HepG2 (cell line): Measurements from ENCODE around the gene EGFR. TPM values are rescaled to one million over a fixed set of nuclear protein-coding genes. Genes with fewer than 3 reads are reported as not detected.

Experiments
- ATAC-seq: fragments of 200-7000 bp; cut with Tn5 transposase; 3 replicates; pipeline ENCODE4 v1.9.1; 2020; ENCODE audit warnings: mild to moderate bottlenecking, moderate library complexity
- BruUV-seq: library from RNA; stranded (reverse); fragments of 400-500 nt; replicated peaks from 2 replicates; lab custom pipeline; 2021; lab: Mats Ljungman, UMichigan
- CTCF ChIA-PET: fragments of 300-600 bp; formaldehyde crosslinking; extraction: SDS; loops from one replicate; lab custom pipeline; 2021; ENCODE audit warnings: low total read pairs, inconsistent platforms, low intra/inter-chr PET ratio; lab: Yijun Ruan, JAX
- POLR2A ChIA-PET: fragments of 350-600 bp; sonication (Branson Sonifier 250); formaldehyde crosslinking; loops from one replicate; lab custom pipeline; 2020; ENCODE audit warnings: antibody characterized with exemption, inconsistent platforms; lab: Yijun Ruan, JAX
- DNase-seq: peaks from one replicate; pipeline ENCODE4 v3.0.0-alpha.2; 2015; ENCODE audit warnings: low spot score
- FAIRE-seq: peaks from 3 replicates; lab custom pipeline; 2011; peaks lifted over from hg19 to GRCh38; lab: Jason Lieb, UNC
- H2AFZ ChIP-seq: one replicate; pipeline ENCODE4 v1.6.1; 2011; ENCODE audit warnings: low read length, inconsistent platforms
- H3K27ac ChIP-seq: fragments of 300-600 bp; 3 replicates; pipeline ENCODE4 v1.8.0; 2011; ENCODE audit warnings: mixed run types, mild to moderate bottlenecking, mixed read lengths, low read length, inconsistent platforms; ENCODE audit not compliant: insufficient read depth; ENCODE audit errors: extremely low read length
- H3K27me3 ChIP-seq, 2 experiments: fragments of 200-600 bp in 1 of 2; 2 replicates in 1 of 2; 3 replicates in 1 of 2; pipeline versions ENCODE4 v1.6.0 to v1.8.0; 2011; ENCODE audit warnings: low read length in 2 of 2, mild to moderate bottlenecking in 2 of 2, moderate library complexity in 2 of 2, inconsistent platforms in 1 of 2; ENCODE audit not compliant: insufficient read depth in 2 of 2, control insufficient read depth in 1 of 2
- H3K36me3 ChIP-seq, 2 experiments: fragments of 200-600 bp in 1 of 2; replicated peaks in 1 of 2; 2 replicates in 1 of 2; 3 replicates in 1 of 2; pipeline versions ENCODE4 v1.5.1 to v1.8.0; 2011; ENCODE audit warnings: low read length in 2 of 2, inconsistent platforms in 1 of 2; ENCODE audit not compliant: insufficient read depth in 2 of 2, control insufficient read depth in 1 of 2
- H3K4me1 ChIP-seq: 2 replicates; pipeline ENCODE4 v1.5.1; 2012; ENCODE audit warnings: low read length, inconsistent platforms; ENCODE audit not compliant: insufficient read depth
- H3K4me2 ChIP-seq: 2 replicates; pipeline ENCODE4 v1.6.0; 2011; ENCODE audit warnings: low read depth, low read length, inconsistent platforms
- H3K4me3 ChIP-seq, 3 experiments: fragments of 200-600 bp in 1 of 3; sonication (generic), shearing (Covaris generic) in 1 of 3; replicated peaks in 1 of 3; 2 replicates each; pipeline ENCODE4 v1.5.1; 2011 to 2016; ENCODE audit warnings: low read length in 3 of 3, inconsistent platforms in 2 of 3, low read depth in 2 of 3, mild to moderate bottlenecking in 2 of 3, control low read depth in 1 of 3, mixed read lengths in 1 of 3; ENCODE audit not compliant: insufficient read depth in 1 of 3
- H3K79me2 ChIP-seq: one replicate; pipeline ENCODE4 v1.6.1; 2011; ENCODE audit warnings: low read length, inconsistent platforms; ENCODE audit not compliant: insufficient read depth
- H3K9ac ChIP-seq: 2 replicates; pipeline ENCODE4 v1.6.0; 2011; ENCODE audit warnings: mild to moderate bottlenecking, low read depth, low read length, inconsistent platforms; ENCODE audit not compliant: insufficient read depth
- H3K9me3 ChIP-seq: 2 replicates; pipeline ENCODE4 v1.5.1; 2012; ENCODE audit warnings: mild to moderate bottlenecking, low read length
- H4K20me1 ChIP-seq: 2 replicates; pipeline ENCODE4 v1.6.0; 2011; ENCODE audit warnings: inconsistent platforms, mild to moderate bottlenecking, low read length, moderate library complexity; ENCODE audit not compliant: insufficient read depth
- AFF4 ChIP-seq: sonication (generic); formaldehyde crosslinking; IDR thresholded peaks from 2 replicates; pipeline ENCODE4 v1.4.0; 2020; ENCODE audit warnings: missing genetic modification reagents
- ARHGAP35 ChIP-seq: sonication (generic); formaldehyde crosslinking; IDR thresholded peaks from 2 replicates; pipeline ENCODE4 v1.9.0; 2022; ENCODE audit warnings: mild to moderate bottlenecking, inconsistent platforms, moderate library complexity, missing genetic modification reagents, borderline replicate concordance
- FOXM1 ChIP-seq: sonication (generic); formaldehyde crosslinking; IDR thresholded peaks from 2 replicates; pipeline ENCODE4 v1.5.0; 2020; ENCODE audit warnings: missing genetic modification reagents
- HMGA1 ChIP-seq: sonication (generic); formaldehyde crosslinking; conservative IDR thresholded peaks from 2 replicates; pipeline ENCODE4 v1.4.0; 2020; ENCODE audit warnings: missing genetic modification reagents
- MAFK ChIP-seq, 2 experiments: IDR thresholded peaks in 1 of 2; conservative IDR thresholded peaks in 1 of 2; 2 replicates each; pipeline ENCODE4 v1.6.1; 2011; ENCODE audit warnings: improper control_type of control experiment in 2 of 2, low read length in 2 of 2
- MTA3 ChIP-seq: sonication (generic); formaldehyde crosslinking; IDR thresholded peaks from 2 replicates; pipeline ENCODE4 v1.4.0; 2020; ENCODE audit warnings: missing genetic modification reagents
- PAWR ChIP-seq: sonication (generic); formaldehyde crosslinking; IDR thresholded peaks from 2 replicates; pipeline ENCODE4 v1.4.0; 2020; ENCODE audit warnings: missing genetic modification reagents, mild to moderate bottlenecking, borderline replicate concordance
- PLSCR1 ChIP-seq: sonication (generic); formaldehyde crosslinking; IDR thresholded peaks from 2 replicates; pipeline ENCODE4 v1.5.0; 2020; ENCODE audit warnings: missing genetic modification reagents, mild to moderate bottlenecking, borderline replicate concordance
- TEF ChIP-seq: sonication (generic); formaldehyde crosslinking; IDR thresholded peaks from 2 replicates; pipeline ENCODE4 v1.5.0; 2020; ENCODE audit warnings: missing genetic modification reagents
- ZBTB1 ChIP-seq: sonication (generic); formaldehyde crosslinking; IDR thresholded peaks from 2 replicates; pipeline ENCODE4 v1.4.0; 2020; ENCODE audit warnings: missing genetic modification reagents, borderline replicate concordance
- ZBTB2 ChIP-seq: sonication (generic); formaldehyde crosslinking; IDR thresholded peaks from 2 replicates; pipeline ENCODE4 v1.8.0; 2022; ENCODE audit warnings: low read depth, missing genetic modification reagents
- ZNF660 ChIP-seq: sonication (generic); formaldehyde crosslinking; IDR thresholded peaks from 2 replicates; pipeline ENCODE4 v1.5.1; 2020; ENCODE audit warnings: mild to moderate bottlenecking, low read depth, missing genetic modification reagents, borderline replicate concordance
- ZNF740 ChIP-seq: sonication (generic); formaldehyde crosslinking; IDR thresholded peaks from 2 replicates; pipeline ENCODE4 v1.4.0; 2020; ENCODE audit warnings: missing genetic modification reagents
- WGBS: methylation state at CpG from one replicate; pipeline ENCODE4 v1.1.6; 2017; ENCODE audit warnings: low lambda C conversion rate; 5-methylcytosine and 5-hydroxymethylcytosine counted together
- in situ Hi-C: cut with HindIII; loops from 2 replicates; pipeline ENCODE4 v1.10.0; 2017; ENCODE audit warnings: low pct_unique_long_range_greater_than_20kb; ENCODE audit not compliant: extremely low pct_ligation_motif_present
- intact Hi-C: fragments of 100-400 bp; cut with micrococcal nuclease; formaldehyde crosslinking; loops from one replicate; pipeline ENCODE4 v1.10.0; 2022; ENCODE audit not compliant: unreplicated experiment
- polyA plus RNA-seq, 8 experiments: library from polyadenylated mRNA; depleted of rRNA in 3 of 8; stranded (reverse) in 7 of 8; unstranded in 1 of 8; fragments of >200 nt; fragmentation: Illumina TruSeq in 4 of 8; extraction: Trizol in 4 of 8; gene quantifications; 2 replicates each; pipeline versions ENCODE4 v1.2.1 to v1.2.3, GENCODE V29; 2011 to 2016; ENCODE audit warnings: low read depth in 4 of 8, missing spikeins in 1 of 8, mixed read lengths in 1 of 8; ENCODE audit not compliant: insufficient read depth in 1 of 8
- total RNA-seq, 5 experiments: library from RNA; depleted of rRNA; stranded (reverse); fragments of >200 nt; fragmentation: Illumina TruSeq; extraction: Trizol; gene quantifications; 2 replicates each; pipeline ENCODE4 v1.2.3, GENCODE V29; 2016; ENCODE audit warnings: low read depth in 1 of 5

The EGFR gene
- total and polyA plus RNA-seq, 2 of the 13 experiments (the other 11 are each of a cell fraction or from before 2014, with no cell fraction given): 7.0 to 10.0 TPM

- intact Hi-C loops: loop anchor here (5.0 kb wide), 1 partner anchor 175 kb away; no protein-coding TSS in a partner anchor
- CTCF ChIA-PET: no interaction called here
Measured at GRCh38 chr7:55251911-55252310, 233.1 kb downstream of the EGFR start.

More at GRCh38 chr7:55251911-55252310, 233.1 kb downstream of the EGFR start:
- peaks cover 0 to 18% of the 10 kb centered on the region in 2 experiments; a peak in 3 of 5 replicates for H3K27me3 ChIP-seq
- FAIRE-seq (no peak), DNase-seq (no peak), ATAC-seq (no peak)
- H3K27ac ChIP-seq: no peak overlapping the region
- no TSS peak for BruUV-seq
- POLR2A ChIA-PET: no interaction called here
- peaks cover 22% of the 10 kb centered on the region for H3K4me1 ChIP-seq
- H3K9me3 ChIP-seq: no peaks in the 10 kb centered on the region
- in situ Hi-C loops: loop anchor here (5.0 to 10.0 kb wide), 2 partner anchors 107 to 475 kb away; no protein-coding TSS in a partner anchor
- no peaks in the 10 kb centered on the region for H4K20me1 ChIP-seq
- H3K36me3 ChIP-seq: no peaks in the 10 kb centered on the region
- no peak overlapping the region for H3K4me2 ChIP-seq
- no peak overlapping the region for H3K4me3 ChIP-seq
- TF ChIP-seq HMGA1 (no peak), MTA3 (CRISPR knock-in tag) (no peak), PAWR (CRISPR knock-in tag) (no peak), ZBTB2 (CRISPR knock-in tag) (no peak), PLSCR1 (no peak), MAFK (conservative IDR thresholded peaks at IDR 0.05 in 1 of 2, IDR thresholded peaks at IDR 0.05 in 1 of 2; ENCODE audit: low read length in 2 of 2) (no peak), TEF (CRISPR knock-in tag) (no peak), ZNF660 (CRISPR knock-in tag) (no peak), FOXM1 (CRISPR knock-in tag) (no peak), ARHGAP35 (CRISPR knock-in tag) (no peak), AFF4 (CRISPR knock-in tag) (no peak), ZBTB1 (CRISPR knock-in tag) (no peak), ZNF740 (CRISPR knock-in tag) (no peak)
- 44% methylated on average over 7 of the region's 7 CpGs for WGBS
- H3K9ac ChIP-seq: no peak overlapping the region
- no peaks in the 10 kb centered on the region for H3K79me2 ChIP-seq
- H2AFZ ChIP-seq: no peak overlapping the region
